HG02885 (cell line): Measurements from ENCODE around the gene CDC14B.
"Not testable (repeated sequence)": the region's sequence is repeated elsewhere in the genome, so short reads cannot be mapped to it uniquely, and the experiment has no call there.

Source experiments
- ATAC-seq: cut with Tn5 transposase; IDR thresholded peaks from one replicate; pipeline ENCODE4 v1.9.1; 2021; ENCODE audit warnings: mild to moderate bottlenecking; ENCODE audit not compliant: unreplicated experiment, poor library complexity

CDC14B gene

DNA sequence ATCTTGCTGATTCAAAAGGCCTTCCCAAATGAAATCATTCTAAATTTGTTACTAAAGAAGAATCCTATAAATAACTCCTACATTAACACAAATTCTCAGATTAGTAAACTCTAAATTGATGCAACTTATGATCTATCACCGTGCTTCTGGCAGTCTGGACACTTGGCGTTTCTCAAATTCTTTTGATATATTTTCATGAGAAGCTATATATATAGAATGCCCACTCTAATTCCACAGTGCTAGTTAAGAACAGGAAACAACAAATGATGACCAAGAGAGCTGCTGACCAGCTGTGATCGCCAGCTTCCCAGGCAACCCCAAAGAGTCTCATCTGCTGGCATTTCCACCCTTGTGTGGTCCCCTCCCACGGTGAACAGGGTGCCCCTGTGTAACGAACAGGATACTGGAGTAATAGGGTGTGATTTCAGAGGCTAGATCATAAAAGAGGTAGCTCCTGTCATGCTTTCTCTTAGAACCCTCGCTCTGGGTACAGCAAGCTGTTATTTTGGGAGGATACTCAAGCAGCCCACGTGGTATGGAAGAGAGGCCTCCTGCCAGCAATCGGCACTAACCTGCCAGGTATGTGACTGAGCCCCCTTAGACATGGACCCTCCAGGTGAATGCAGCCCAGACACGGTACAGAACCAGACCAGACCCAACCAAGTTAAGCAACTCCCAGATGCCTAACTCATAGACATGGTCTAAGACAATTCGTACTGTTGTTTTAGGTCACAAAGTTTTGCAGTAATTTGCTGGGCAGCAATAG is 64.7 kb downstream of the CDC14B start:
- ATAC-seq, result no peak

DNA sequence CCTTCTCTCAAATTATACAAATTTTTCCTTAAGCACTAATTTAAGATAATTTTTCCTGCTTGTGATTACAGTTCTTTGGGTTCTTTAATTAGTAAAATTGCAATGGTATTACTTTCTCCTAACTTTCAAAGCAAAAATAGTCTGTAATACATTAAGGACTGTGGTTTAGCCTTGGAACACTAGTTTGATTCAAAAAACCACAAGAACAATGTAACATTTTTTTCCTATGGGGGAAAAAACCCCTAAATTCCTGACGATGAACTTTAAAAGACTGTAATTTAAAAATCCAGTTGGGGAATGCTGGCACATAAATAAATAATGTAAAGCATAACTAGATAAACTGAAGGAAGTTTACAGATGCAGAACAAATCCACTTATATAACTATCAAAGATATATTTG is 65.3 kb downstream of the CDC14B start:
- ATAC-seq, result no peak

- no peak for ATAC-seq
Observed at GRCh38 chr9:96553070-96553469, 66.6 kb downstream of the CDC14B start.

DNA sequence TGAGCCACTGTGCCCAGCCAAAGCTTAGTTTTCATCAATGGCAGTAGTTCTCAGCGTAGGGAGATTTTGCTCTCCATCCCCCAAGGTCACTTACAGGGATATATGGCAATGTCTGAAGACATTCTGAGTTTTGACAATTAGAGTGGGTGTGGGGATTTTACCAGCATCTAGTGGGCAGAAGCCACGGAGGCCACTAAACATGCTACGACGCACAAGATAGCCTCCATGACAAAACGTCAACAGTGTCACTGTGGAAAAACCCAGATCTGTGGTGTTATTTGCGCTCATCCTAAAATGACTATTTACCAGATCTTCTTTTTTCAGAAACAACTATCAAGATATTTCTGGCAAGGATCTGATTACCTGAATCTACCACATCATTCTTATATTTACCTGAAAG is 68.2 kb downstream of the CDC14B start:
- no peak for ATAC-seq

- no peak for ATAC-seq
Observed at GRCh38 chr9:96550659-96551058, 69.0 kb downstream of the CDC14B start.

DNA sequence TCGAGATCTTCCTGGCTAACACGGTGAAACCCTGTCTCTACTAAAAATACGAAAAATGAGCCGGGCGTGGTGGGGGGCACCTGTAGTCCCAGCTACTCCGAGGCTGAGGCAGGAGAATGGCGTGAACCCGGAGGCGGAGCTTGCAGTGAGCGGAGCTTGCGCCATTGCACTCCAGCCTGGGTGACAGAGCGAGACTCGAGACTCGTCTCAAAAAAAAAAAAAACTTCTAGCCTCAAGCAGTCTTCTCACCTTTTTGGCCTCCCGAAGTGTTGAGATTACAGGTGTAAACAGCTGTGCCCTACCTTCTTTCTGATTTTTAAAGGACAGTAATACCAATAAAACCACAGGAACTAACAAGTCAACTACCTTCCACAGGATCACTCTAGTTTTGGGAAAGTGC is 76.5 kb downstream of the CDC14B start:
- not testable (repeated sequence) for ATAC-seq

GRCh38 chr9:96540106-96540505 is 79.5 kb downstream of the CDC14B start:
- no peak for ATAC-seq

GRCh38 chr9:96532173-96532572 is 87.5 kb downstream of the CDC14B start:
- ATAC-seq, result no peak

DNA sequence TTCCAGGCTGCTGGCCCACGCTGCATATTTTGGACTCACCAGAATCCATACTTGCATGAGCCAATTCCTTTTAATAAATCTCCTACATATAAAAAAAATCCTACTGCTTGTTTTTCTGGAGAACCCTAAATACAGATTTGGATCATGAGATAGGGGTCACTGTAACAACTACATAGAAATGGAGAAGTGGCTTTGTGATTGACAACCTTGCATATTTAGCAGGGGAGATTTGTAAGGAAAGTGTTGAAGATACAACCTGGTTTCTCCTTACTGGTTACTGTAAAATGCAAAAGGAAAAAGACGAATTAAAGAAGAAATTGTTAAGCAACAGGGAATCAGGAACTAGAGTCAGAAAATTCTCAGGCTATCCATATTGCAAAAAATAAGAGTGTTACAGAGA is 94.9 kb downstream of the CDC14B start:
- no peak for ATAC-seq

DNA sequence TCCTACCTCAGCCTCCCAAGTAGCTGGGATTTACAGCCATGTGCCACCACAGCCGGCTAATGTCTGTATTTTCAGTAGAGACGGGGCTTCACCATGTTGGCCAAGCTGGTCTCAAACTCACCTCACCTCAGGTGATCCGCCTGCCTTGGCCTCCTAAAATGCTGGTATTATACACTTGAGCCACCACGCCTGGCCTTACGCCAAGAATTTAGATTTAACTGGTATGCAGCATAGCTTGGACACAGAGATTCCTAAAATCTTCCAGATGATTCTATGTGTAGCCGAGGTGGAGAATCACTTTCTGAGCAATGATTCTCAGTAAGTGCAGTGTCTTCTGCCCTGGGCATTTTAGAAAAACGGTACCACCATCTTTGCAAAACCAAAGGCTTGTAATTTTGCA is 95.6 kb downstream of the CDC14B start:
- no peak for ATAC-seq

DNA sequence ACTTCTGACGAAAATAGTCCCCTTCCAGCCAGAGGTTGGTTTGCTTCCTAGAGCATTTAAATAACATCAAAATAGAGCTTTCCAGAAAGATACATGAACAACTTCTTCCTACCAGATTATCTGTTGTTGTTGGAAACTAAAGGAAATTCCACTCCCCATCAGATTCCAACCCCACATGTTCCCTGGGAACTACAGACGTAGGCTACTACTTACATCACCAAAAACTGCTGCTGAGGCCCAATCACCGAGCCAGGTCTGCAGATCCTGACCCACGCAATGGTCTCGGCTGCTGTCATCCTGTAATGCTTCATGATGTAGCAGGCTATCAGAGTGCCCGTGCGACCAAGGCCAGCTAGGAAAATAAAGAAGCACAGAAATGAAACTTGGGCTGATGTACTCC is 96.3 kb downstream of the CDC14B start:
- ATAC-seq, result no peak

- no peak for ATAC-seq
Observed at GRCh38 chr9:96522366-96522765, 97.3 kb downstream of the CDC14B start.

- no peak for ATAC-seq
Observed at GRCh38 chr9:96519787-96520186, 99.9 kb downstream of the CDC14B start.

DNA sequence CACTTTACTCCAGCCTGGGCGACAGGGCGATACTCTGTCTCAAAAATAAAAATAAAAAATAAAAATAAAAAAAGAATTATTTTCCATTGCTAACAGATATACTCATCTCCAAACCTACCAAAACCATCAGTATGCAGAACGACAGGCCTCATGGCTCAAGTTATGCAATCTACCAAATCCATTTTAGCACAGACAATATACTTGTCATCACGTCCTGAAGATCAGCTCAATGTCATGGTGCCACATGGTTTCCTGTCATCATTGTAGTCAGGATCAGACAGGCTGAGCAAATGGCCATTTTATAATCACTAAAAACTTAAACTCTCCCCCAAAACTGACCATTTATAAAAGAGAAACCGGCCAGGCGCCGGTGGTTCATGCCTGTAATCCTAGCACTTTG is 100.5 kb downstream of the CDC14B start:
- ATAC-seq, result no peak

DNA sequence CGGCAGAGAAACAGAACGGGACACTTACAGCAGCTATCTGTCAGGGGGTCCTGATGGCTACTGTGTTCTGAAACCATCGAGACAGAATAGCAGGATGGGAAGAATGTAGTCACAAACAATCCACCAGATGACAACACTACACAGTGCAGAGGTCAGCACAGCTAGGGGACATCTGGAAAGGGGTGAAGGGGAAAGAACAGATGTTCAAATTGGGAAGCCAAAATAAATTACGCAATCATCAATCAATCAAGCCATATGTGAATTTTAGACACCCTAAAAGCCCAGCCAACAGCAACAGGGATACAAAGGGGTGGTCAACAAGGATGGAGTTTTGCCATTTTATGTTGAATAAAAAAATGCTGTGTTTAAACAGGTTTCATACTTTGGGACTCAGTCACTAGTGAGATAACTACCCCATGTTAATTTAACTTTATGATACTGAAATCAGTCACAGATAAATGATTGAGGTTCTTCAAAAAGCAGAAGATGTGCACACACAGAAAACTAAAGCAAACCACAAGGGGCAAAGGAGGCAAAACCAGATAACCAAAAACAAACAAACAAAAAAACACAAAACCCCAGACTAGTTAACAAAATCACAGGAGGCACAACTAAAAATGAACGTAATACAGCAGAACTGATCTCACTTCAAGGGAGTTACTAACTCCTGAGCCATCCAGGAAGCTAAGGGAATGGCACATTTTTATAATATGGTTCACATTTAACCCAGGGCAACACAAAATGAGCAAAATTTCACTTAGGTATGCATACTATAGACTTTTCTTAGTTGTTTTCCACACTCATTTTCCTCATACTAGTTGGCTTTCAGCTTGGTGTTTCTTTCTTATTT is 103.8 kb downstream of the CDC14B start:
- ATAC-seq, result no peak

GRCh38 chr9:96514800-96515158 is 104.9 kb downstream of the CDC14B start:
- ATAC-seq, result no peak

- ATAC-seq, result no peak
Observed at GRCh38 chr9:96514108-96514799, 105.4 kb downstream of the CDC14B start.

DNA sequence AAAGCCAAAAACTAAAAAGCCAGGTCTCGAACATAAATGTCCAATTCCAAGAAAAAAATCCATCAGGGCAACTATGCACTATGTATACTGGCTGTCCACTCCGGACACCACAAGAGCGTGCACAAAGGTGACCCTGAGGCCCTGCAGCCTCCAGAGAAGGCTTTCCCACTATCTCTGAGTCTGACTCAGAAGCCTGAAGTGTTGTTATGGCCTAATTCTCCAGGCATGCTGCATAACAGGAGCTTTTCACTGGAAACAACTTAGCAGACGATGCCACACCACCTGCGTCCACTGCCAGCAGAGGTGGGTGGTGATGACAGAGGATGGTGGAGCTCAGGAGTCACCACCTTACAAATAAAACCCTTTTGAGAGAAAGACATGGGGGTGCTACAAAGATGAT is 106.0 kb downstream of the CDC14B start:
- ATAC-seq, result no peak

GRCh38 chr9:96512240-96512639 is 107.4 kb downstream of the CDC14B start:
- no peak for ATAC-seq

- ATAC-seq, result no peak
Observed at GRCh38 chr9:96510258-96510657, 109.4 kb downstream of the CDC14B start.

DNA sequence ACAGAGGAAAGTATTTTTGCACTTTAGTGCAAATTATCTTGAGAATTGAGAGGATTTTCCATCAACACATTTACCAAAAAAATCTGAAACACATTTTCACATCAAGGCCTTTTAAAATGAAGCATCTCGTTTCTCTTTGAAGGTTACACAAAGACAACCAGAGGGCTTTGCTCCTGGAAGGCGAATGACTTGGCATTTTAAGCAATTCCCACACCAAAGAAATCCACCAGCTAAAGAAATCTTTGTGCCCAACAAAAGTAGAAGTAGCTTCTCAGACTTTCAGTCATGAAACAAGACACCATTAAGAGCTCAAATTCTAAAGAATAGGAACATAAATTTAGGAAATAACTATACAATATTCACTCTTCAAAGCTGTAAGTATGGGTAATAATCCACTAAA is 109.8 kb downstream of the CDC14B start:
- no peak for ATAC-seq
